Prostate gland (tissue), 2 donors: ENCODE measurements around the gene ZNF322.

Experiments
- POLR2AphosphoS5 ChIP-seq: sonication (generic); formaldehyde crosslinking; IDR thresholded peaks from one replicate; pipeline ENCODE4 v1.6.1; 2017; ENCODE audit warnings: antibody characterized with exemption
- TF ChIP-seq, protein P1 (sequence below), 4 experiments: fragments of 200-600 bp in 2 of 4; fragments of 450-650 bp in 2 of 4; sonication (generic) in 2 of 4; IDR thresholded peaks; 1 replicate in 3 of 4; 2 replicates in 1 of 4; pipeline ENCODE4 v1.5.1; 2016 to 2019; ENCODE audit warnings: antibody characterized with exemption in 4 of 4, mild to moderate bottlenecking in 2 of 4, moderate library complexity in 2 of 4

DNA sequence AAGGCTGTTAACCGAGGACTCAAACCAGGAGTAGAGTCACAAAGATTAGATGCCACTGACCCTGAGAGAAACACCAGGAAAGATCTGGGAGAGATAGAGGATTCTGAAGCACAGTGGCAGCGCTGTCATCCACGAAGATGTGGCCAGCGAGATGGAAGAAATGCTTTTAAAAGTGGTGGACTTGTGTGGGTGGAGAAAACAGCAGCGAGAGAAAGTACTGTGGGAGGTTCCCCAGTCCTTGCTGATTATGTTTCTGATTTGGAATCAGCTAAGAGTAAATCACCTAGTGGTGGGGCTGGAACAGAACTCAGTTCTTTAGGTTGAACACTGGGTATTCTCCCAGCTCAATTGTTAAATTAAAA lies 435 bp upstream of the ZNF322 start:
- TF ChIP-seq, protein P1, sequence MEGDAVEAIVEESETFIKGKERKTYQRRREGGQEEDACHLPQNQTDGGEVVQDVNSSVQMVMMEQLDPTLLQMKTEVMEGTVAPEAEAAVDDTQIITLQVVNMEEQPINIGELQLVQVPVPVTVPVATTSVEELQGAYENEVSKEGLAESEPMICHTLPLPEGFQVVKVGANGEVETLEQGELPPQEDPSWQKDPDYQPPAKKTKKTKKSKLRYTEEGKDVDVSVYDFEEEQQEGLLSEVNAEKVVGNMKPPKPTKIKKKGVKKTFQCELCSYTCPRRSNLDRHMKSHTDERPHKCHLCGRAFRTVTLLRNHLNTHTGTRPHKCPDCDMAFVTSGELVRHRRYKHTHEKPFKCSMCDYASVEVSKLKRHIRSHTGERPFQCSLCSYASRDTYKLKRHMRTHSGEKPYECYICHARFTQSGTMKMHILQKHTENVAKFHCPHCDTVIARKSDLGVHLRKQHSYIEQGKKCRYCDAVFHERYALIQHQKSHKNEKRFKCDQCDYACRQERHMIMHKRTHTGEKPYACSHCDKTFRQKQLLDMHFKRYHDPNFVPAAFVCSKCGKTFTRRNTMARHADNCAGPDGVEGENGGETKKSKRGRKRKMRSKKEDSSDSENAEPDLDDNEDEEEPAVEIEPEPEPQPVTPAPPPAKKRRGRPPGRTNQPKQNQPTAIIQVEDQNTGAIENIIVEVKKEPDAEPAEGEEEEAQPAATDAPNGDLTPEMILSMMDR (IDR thresholded peaks at IDR 0.05): no peak
- no peak for TF ChIP-seq POLR2AphosphoS5
